ENCODE data around the gene MAPKAP1. TPM values are rescaled to one million over a fixed set of nuclear protein-coding genes. Genes with fewer than 3 reads are reported as not detected.

The MAPKAP1 gene
- total and polyA plus RNA-seq, 2 experiments from 2014 or later: 68.4 to 98.5 TPM

- H3K4me1 ChIP-seq (ENCODE audit: insufficient read depth): no peaks in the 10 kb centered on the region
- Mint-ChIP-seq H3K4me3 (no peak overlapping the region), H3K4me1 (peaks cover 2% of the 10 kb centered on the region; the same call in 1 of the 3 replicates), H3K27ac (no peak overlapping the region), H3K9me3 (no peaks in the 10 kb centered on the region), H3K27me3 (ENCODE audit: insufficient read depth, low read depth, poor library complexity) (peaks cover 8% of the 10 kb centered on the region), H3K36me3 (ENCODE audit: low read depth) (no peaks in the 10 kb centered on the region; the same call in 1 of the 3 replicates)
- H2AFZ ChIP-seq: no peak overlapping the region
- H3K9me2 ChIP-seq (ENCODE audit: insufficient read depth): no peaks in the 10 kb centered on the region
- no peak for ATAC-seq
- no peaks in the 10 kb centered on the region for H3K36me3 ChIP-seq (ENCODE audit: insufficient read depth)
- no peak overlapping the region for H3K4me2 ChIP-seq
- 0 out of 2 replicates have a peak, but pooled peaks cover 4% of the 10 kb centered on the region for H4K20me1 ChIP-seq (replicated peaks; ENCODE audit: insufficient read depth)
- TF ChIP-seq STAT1 (IDR thresholded peaks at IDR 0.05; ENCODE audit: unreplicated experiment) (no peak), EZH2phosphoT487 (IDR thresholded peaks at IDR 0.05; ENCODE audit: unreplicated experiment) (no peak), REST (IDR thresholded peaks at IDR 0.05; ENCODE audit: unreplicated experiment) (no peak), CREB1 (CRISPR knock-in tag; IDR thresholded peaks at IDR 0.05; ENCODE audit: low read depth) (no peak), ZNF331 (CRISPR knock-in tag; IDR thresholded peaks at IDR 0.05; ENCODE audit: low read depth) (no peak), CTCF (conservative IDR thresholded peaks at IDR 0.05; ENCODE audit: low read depth in 2 of 2) (no peak)
- H3K27ac ChIP-seq (ENCODE audit: low read depth): no peak overlapping the region
- H3K79me2 ChIP-seq (replicated peaks; ENCODE audit: insufficient read depth): no peaks in the 10 kb centered on the region
- no peak for DNase-seq (ENCODE audit: low spot score)
- no peaks in the 10 kb centered on the region for H3F3A ChIP-seq (replicated peaks; ENCODE audit: low read depth)
- H3K4me3 ChIP-seq: no peak overlapping the region
- H3K27me3 ChIP-seq (ENCODE audit: insufficient read depth): no peaks in the 10 kb centered on the region
Measured at GRCh38 chr9:125437771-125438221, 269.2 kb downstream of the MAPKAP1 start.

- Mint-ChIP-seq H3K4me1 (peaks cover 5% of the 10 kb centered on the region), H3K9me3 (no peaks in the 10 kb centered on the region), H3K4me3 (no peak overlapping the region), H3K27me3 (ENCODE audit: insufficient read depth, low read depth, poor library complexity) (peaks cover 12% of the 10 kb centered on the region), H3K27ac (no peak overlapping the region), H3K36me3 (ENCODE audit: low read depth) (no peaks in the 10 kb centered on the region; the same call in 1 of the 3 replicates)
- Histone ChIP-seq H3K4me3 (no peak overlapping the region), H3K4me2 (no peak overlapping the region), H3K27ac (ENCODE audit: low read depth) (no peak overlapping the region), H3K9me2 (ENCODE audit: insufficient read depth) (no peaks in the 10 kb centered on the region), H3K79me2 (replicated peaks; ENCODE audit: insufficient read depth) (no peaks in the 10 kb centered on the region), H2AFZ (no peak overlapping the region), H3K4me1 (ENCODE audit: insufficient read depth) (no peaks in the 10 kb centered on the region), H4K20me1 (replicated peaks; ENCODE audit: insufficient read depth) (0 out of 2 replicates have a peak, but pooled peaks cover 4% of the 10 kb centered on the region), H3K36me3 (ENCODE audit: insufficient read depth) (no peaks in the 10 kb centered on the region), H3F3A (replicated peaks; ENCODE audit: low read depth) (no peaks in the 10 kb centered on the region), H3K27me3 (ENCODE audit: insufficient read depth) (no peaks in the 10 kb centered on the region)
- TF ChIP-seq STAT1 (IDR thresholded peaks at IDR 0.05; ENCODE audit: unreplicated experiment) (no peak), NANOG (IDR thresholded peaks at IDR 0.05; ENCODE audit: borderline replicate concordance) (no peak), POLR2AphosphoS5 (IDR thresholded peaks at IDR 0.05; ENCODE audit: low read depth) (no peak), ZNF114 (CRISPR knock-in tag; IDR thresholded peaks at IDR 0.05) (no peak)
- no peak for DNase-seq (ENCODE audit: low spot score)
- no peak for ATAC-seq
Measured at GRCh38 chr9:125436613-125437443, 270.2 kb downstream of the MAPKAP1 start.

Measured in GM23338 (cell line).